ENCODE data around the gene PARN.

- TF ChIP-seq TAF1 (IDR thresholded peaks at IDR 0.05; ENCODE audit: borderline replicate concordance, low read depth, low read length) (no peak), POLR2A (IDR thresholded peaks at IDR 0.05; ENCODE audit: low read depth, low read length) (no peak), POLR2AphosphoS5 (IDR thresholded peaks at IDR 0.05; ENCODE audit: low read depth, low read length) (no peak)
These were observed 156.6 kb downstream of the PARN start for GRCh38 chr16:14473488-14473887.
